Epidermal melanocyte (primary cell): ENCODE data around the gene TNIP1.

Source experiments
- DNase-seq: peaks from one replicate; pipeline ENCODE4 v3.0.0; 2011; ENCODE audit warnings: low spot score; ENCODE audit not compliant: insufficient read length

TNIP1 gene, protein sequence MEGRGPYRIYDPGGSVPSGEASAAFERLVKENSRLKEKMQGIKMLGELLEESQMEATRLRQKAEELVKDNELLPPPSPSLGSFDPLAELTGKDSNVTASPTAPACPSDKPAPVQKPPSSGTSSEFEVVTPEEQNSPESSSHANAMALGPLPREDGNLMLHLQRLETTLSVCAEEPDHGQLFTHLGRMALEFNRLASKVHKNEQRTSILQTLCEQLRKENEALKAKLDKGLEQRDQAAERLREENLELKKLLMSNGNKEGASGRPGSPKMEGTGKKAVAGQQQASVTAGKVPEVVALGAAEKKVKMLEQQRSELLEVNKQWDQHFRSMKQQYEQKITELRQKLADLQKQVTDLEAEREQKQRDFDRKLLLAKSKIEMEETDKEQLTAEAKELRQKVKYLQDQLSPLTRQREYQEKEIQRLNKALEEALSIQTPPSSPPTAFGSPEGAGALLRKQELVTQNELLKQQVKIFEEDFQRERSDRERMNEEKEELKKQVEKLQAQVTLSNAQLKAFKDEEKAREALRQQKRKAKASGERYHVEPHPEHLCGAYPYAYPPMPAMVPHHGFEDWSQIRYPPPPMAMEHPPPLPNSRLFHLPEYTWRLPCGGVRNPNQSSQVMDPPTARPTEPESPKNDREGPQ

DNA sequence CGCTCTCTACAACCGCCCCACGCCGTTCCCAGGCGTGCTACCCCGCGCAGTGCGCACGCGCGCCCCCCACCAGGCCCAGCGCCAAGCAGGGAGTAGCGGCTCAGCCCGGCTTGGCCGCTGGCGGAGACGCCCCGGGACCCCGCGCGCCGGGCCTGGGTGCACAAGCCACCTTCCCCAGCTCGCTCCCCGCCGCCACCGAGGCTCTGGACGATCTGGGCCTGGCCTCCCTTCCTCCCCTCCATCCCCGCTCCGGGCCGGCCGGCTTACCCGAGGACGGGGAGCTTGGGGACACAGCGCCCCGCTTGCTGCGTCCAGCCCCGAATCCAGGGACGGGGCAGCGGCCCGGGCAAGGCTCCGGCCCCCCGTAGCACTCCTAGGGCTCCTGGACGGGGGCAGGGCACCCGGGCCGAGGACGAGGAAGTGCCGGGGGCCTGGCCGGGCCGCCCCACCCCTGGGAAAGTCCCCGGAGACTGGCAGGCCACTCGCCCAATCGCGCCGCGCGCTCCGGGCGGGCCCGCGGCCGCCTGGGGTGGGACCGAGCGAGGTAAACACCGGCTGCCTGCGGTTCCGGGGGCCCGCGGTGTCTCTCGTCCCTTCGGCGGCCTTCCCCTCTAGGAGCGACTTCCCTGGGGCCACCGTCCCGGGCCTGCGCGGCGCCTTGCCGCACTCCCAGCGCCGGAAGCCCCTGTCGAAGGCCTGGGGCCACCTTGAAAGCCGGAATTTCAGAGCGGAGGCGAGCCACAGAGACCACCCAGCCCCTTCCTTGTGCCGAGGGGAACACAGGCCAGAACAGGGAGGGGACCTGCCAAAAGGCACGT is at the start of gene TNIP1:
TSS of gene TNIP1 (minus strand) at position 422 of the 818 bp plus-strand sequence. CDS start 15,939 bp downstream, outside the sequence.
- DNase-seq, result peak; percentile 91

DNA sequence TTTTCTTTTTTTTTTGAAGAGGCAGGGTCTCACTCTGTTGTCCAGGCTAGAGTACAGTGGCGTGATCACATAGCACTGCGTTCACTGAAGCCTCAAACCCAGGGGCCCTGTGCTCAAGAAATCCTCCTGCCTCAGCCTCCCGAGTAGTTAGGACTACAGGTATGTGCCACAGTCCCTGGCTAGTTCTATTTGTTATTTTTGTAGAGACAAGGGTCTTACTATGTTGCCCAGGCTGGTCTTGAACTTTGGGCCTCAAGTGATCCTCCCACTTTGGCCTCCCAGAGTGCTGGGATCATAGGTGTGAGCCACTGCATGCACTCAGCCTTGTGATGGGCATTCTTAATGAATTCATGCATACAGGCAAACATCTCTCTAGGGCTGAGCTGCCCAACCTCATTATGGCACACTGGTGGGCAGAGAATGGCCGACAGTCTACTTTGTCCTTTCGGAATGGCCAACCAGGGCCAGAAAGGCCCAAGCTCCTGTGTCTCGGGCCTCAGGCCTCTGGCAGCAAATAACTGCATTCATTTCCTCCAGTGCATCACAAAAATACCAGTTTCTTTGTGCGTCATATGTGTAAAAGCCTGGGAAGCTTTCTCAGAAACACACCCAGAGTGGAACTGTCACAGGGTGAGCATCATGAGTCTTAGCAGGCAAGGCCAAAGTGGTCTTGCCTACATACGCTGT is 49.5 kb upstream of the TNIP1 start:
- no peak for DNase-seq

DNA sequence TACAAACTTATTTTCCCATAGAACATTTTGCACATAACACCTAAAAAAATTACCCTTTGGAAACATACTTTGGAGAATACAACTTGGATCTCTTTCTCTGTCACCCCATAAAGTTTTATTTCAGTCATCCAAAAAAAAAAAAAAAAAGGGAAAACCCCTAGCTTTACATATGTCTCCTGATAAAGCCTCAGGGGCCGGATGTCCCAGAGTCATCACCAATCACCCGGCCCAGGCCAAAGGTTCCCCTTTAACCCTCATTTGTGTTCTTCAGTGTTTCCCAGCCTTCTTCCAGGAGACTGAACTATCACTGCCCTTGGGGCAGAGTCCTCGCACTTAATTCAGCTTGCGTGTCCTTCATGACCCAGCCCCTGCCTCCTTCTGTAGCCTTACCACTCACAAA is 48.0 kb upstream of the TNIP1 start:
- no peak for DNase-seq

DNA sequence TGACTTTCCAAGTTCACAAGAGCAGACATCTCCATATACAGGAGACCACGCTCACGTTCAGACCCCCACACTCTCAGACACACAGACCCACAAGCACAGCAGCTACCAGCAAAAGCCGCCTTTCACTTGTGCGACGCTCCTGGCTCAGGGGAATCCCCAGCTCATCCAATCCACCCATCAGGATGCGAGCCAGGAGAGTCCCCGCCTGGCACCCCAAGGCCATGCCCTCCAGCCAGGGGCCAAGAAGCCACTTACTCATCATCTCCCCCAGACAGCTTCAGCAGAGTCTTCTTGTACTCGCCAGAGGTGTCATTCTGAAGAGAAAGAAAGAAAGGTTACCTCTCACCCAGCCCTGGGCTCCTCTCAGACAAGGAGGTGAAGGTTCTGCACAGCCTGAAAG is 47.1 kb upstream of the TNIP1 start:
- no peak for DNase-seq

DNA sequence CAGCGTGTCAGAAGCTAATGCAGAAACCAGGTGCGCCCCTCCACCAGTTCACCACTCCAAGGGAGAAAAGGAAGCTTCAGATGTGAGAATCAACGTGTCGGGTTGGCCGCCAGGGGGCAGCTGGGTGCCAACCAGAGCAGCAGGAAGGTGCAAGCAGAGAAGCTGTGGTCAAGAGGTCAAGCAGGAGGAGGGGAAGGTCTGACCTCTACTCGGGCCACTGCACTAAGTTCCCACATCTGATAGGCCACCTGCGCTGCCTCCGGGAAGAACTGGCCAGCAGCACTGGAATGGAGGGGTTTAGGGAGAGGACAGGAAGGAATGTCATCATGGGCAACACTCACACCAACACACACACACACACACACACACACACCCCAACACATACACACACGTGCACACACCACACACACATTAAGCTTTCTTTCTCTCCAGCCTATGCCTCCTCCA is 45.4 kb upstream of the TNIP1 start:
- peak; percentile 44 for DNase-seq

DNA sequence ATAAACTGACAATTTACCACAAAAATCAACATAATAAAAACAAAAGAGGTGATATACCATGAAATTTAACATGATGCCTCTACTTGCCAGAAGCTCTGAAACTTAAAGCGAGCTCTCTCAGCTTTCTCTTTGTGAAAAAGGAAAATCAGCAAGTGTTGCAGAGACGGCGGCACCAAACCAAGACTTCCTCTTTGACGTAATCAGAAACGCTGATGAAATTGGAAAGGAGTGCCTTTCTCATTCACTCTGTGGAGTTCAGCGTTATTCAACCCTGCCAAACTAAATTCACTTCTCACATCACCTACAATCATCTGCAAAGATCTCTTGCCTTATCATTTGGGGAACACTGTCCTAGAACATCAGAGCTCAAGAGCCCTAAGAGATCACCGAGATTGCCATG is 44.6 kb upstream of the TNIP1 start:
- no peak for DNase-seq

DNA sequence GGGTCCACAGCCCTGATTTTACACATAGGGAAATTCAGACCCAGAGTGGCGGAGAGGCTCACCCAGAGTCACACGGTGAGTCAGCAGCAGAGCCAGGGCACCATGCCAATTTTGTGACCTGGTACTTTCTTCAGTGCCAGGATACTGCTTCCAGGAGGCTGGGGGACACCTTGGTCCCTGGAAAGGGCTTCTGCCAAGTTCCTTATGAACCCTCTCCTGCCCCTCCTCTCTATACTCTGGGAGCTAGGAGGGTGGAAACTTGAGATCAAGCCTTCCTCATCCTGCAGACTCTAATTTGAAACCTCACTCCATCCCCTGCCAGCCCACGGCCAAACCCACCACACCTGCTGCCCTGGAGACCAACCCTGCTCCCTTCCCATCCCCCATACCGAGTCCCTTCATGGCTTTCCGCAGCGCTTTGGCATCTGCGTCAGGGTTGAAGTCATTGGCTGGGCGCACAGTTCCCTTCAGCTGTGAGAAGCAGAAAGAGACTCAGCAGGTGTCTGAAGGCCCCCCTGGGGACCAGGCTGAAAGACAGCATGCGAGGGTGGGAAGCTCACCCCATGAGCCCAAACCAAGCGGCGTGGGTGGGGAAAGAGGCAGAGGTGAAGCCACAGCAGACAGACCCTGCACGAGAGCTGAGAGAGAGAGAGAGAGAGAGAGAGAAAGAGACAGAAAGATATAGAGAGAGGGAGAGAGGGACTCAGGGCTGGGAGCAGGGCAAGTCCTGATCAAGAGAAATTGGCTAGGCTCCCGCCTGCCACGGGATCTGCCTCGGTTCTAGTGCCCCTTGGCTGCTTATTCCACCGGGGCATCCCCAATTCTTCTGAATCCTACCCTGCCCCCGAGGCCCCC is 43.3 kb upstream of the TNIP1 start:
- DNase-seq, result no peak

DNA sequence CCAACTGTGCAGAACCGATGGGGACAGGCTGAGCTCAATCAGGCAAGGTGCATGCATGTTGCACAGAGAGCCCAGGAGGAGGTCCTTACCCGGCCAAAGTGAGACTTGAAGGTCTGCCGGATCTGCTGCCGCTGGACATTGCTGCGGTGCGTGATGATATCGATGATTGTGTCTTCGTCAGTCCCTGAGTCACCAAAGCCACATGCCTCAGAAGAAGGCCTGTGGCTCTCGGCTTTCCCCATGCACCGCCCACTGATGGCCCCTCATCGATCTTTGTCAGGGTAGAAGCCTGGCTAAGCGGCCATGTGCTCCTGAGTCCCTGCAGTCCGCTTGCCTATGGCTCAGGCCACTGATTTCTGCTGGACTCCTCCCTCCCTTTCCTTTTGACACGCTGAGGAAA is 42.0 kb upstream of the TNIP1 start:
- DNase-seq, result no peak

DNA sequence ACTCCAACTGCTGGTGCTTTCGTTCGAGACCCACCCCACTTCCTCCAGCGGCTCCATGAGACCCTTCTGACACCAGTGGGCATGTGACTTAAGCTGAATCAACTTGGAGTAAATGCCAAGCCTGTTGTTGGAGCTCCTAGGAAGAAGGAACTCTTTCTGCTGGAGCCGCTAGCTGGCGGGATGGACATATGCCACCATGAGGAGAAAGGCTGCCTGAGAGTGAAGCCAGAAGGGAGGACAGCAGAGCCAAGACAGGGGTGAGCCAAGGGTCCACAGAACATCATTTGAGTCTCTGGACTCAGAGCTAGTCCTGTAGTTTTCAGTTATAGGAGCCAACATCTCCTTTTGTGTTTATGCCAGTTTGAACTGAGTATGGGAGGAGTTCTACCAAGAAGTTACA is 40.8 kb upstream of the TNIP1 start:
- no peak for DNase-seq

DNA sequence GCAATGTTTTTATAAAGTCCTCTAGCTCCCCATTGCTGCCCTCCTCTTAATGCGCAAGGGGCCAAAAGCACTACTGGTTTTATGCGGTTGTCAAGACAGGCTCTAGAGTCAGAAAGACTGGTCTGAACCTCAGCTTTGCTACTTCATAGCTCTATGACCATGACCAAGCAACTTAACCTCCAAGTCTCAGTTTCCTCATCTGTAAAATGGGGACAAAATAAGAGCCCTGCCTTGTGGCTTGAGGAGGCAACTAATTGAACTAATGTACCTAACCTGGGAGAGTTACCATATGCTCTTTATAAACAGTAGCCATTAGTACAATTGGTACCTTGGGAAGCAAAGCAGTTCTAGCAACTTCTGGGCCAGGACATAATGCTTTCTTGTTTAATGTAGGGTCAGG is 40.3 kb upstream of the TNIP1 start:
- DNase-seq, result no peak

DNA sequence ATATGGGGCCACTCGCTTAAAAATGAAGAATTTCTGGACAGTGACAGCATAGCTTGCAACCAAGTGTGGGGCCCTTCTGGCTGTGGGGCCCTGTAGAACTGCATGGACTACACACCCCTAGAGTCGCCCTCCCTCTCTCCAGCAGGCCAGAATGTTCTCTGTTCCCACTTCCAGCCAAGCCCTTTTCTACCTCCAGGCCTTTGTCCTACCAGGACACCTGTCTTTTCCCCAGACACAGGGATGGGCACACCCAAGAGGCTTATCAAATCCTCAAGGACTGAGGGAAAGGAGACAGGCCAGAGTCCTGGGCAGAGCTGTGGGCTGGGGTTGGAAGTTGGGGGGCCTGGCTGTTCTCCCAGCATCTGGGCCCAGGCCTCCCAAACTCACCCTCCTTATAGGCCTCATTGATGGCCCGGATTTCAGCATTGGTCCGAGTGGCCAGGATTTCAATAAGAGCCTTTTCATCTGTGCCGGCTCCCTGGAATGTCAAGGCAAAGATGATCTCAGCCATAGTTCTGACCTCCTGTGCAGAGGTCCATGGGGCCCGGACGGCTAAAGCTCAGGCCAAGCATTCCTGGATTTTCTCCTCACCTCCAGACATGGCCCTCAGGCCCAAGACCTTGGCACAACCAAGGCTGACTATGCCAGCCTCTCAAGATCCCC is 38.2 kb upstream of the TNIP1 start:
- DNase-seq, result no peak

DNA sequence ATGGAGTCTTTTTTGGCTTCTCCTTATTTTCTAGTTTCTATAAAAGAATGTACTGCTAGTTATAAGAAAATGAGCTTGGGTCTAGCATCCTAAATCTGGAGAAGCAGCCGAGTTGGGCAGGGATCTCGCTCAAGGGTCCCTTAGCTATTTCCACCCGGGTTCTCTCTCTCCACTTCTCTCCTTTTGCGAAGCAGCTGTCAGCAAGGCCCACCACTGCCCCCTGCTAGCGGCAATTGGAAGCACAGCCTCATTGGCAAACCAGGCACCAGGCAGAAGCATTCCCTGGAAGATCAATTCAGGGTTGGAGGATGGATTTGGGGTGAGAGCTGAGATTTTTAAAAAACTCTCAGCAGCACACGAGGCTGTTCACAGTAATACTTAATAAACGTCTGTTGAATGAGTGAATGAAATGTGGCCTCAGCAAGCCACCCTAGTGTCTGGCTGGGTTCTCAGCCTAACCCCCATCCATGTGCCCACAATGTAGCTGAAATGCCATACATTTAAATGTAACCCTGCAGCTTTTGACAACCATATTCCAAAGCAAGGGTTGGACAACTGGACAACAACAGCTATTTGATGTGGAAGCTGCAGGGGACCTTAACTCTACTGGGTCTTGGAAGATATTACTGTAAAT is 34.6 kb upstream of the TNIP1 start:
- DNase-seq, result peak; percentile 82

DNA sequence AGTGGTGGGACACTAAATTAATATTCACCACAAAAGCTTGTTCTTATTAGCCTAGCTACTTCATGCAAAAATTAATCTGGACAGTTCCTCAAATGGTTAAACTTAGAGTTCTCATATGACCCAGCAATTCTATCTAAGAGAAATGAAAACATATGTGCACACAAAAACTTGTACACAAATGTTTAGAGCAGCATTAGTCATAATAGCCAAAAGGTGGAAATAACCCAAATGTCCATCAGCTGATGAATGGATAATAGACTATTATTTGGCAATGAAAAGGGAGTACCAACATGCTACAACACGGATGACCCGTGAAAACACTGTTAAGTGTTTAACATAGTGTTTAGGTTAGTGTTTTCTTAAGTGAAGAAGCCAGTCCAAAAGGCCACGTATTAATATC is 32.8 kb upstream of the TNIP1 start:
- no peak for DNase-seq

DNA sequence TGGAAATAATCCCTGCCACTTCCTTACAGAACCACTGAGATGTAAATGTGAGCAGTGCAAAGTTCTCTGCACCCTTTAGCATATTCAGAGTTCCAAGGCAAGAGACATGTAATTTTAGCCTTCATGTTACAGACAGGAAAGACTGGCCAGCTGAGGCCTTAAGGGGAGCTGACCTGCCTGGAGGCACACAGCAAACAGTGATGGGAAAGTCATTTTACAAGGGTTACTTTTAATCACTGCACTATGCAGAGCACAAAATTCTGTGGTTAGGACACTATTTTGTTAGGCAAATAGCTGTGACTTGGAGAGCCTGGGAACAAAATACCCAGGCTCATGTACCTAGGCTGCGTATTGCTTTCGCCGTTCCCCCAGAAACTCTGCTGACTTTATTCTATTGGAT is 30.2 kb upstream of the TNIP1 start:
- no peak for DNase-seq

DNA sequence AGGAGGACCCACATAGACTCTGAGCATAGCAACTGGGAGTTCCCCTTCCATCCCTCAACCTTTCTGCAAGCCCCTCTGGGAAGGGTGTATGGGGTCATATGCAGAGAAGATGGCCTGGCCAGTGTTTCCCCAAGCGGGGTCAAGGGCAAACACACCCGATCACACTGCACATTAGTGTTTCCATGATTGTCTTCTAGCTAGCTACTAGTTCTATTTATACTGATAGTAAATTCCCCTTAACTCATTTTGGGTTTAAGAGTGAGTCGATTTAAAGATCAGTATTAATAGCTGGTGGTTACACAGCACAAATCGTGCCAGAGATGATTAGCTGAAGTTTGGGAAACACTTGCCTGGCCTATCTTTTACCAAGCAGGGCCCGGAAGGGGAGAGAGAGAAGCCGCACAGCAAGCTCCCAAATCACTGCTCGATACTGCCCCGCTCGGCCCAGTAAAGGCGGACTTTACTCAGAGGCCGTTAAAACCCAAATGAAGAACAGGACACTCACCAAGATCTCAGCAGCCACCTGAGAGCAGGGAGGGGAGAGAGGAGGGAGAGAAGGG is 29.4 kb upstream of the TNIP1 start:
- no peak for DNase-seq

DNA sequence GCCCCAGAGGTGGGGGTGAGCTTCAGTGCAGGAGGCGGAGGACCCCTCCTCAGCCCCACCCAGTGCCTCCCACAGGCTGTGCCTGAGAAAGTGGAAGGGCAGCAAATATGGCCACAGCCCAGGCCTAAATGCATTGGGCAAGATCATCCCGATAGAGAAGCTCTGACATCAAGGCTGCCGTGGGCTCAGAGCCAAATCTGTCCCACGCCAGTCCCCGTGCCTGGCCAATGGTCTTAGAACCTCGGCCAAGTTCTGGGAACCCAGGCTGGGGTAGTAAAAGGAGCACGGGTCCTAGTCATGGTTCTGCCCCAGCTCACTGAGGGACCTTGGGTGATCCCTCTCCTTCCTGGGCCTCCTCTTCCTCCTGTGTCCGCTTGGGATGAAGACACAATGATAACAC is 27.7 kb upstream of the TNIP1 start:
- DNase-seq, result no peak

DNA sequence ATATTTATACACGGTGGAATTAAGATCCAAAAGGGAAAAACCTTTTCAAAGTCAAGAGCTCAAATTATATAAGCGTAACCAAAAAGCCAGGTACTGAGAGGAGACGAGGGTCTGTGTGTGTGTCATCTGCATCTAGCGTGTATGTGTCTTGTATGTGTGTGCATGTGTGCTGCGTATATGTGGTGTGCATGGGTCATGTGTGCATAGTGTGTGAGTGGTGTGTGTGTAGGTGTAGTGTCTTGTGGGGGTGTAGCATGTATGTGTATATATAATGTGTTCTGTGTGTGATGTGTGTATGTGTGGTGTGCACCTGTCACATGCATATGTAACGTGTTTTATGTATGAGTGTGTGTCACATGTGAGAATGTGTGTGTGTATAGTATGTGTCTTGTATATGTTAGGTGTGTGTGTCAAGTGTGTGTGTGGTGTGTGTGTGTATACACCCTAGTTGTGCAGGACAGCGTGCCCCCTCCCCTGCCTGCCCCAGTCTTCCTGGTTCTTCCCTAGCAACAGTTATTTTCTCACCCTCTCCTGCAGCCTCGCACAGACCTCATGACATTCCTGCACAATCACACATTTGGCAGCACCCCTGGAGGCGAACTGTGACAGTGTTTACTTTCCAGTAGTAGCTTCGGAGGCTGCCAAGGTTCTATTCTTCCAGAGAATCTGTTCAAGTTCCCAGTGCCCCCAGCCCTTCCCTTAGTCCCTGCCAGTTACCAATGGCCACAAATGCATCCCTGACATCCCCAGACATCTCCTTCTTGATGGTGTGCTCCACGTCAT is 27.1 kb upstream of the TNIP1 start:
- no peak for DNase-seq

DNA sequence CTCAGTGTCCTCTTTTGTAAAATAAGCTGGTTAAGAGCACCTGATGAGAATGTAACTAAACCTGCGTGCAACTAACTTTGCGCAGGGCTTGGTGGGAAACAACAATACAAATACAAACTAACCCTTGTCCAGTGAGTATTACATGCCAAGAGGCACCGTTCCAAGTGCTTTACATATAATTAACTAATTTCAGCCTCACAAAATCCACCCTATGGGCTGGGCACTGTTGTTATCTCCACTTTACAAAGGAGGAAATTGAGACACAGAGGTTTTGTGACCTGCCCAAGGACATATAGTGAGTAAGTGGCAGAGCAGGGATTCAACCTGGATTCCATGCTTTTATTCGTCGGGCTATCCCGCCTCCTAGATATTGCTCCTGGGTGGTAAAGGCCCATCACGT is 26.2 kb upstream of the TNIP1 start:
- DNase-seq, result no peak

DNA sequence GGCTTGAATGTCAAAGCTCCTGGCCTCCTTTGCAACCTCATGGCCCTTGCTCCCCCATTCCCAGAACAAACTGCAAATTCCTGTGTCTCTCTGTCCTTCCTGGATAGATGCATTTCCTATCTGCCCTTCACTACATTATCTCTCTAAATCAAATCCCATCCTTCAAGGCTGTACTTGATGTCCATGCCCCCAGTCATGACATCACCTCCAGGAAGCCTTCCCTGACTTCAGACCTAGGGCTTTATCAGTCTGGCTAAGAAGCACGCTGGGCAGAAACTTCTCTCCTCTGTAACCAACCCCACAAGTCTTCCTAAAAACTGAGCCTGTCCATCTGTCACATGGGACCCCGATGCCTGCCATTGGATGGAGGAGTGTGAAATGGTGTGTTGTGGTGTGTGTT is 25.7 kb upstream of the TNIP1 start:
- DNase-seq, result no peak
